Hepatocyte (in vitro differentiated cells): ENCODE data around the gene HEATR5A.
"Not testable (repeated sequence)": the region's sequence is repeated elsewhere in the genome, so short reads cannot be mapped to it uniquely, and the experiment has no call there.

Experiments
- EZH2phosphoT487 ChIP-seq: fragments of 200-600 bp; sonication (generic); IDR thresholded peaks from one replicate; pipeline ENCODE4 v1.6.1; 2018; ENCODE audit warnings: antibody characterized with exemption, mild to moderate bottlenecking, low read depth, moderate library complexity; ENCODE audit not compliant: unreplicated experiment, severe bottlenecking
- TF ChIP-seq, protein P1 (sequence below): fragments of 200-600 bp; sonication (generic); IDR thresholded peaks from 2 replicates; pipeline ENCODE4 v1.5.1; 2016; ENCODE audit warnings: antibody characterized with exemption, mild to moderate bottlenecking; ENCODE audit not compliant: poor library complexity

DNA sequence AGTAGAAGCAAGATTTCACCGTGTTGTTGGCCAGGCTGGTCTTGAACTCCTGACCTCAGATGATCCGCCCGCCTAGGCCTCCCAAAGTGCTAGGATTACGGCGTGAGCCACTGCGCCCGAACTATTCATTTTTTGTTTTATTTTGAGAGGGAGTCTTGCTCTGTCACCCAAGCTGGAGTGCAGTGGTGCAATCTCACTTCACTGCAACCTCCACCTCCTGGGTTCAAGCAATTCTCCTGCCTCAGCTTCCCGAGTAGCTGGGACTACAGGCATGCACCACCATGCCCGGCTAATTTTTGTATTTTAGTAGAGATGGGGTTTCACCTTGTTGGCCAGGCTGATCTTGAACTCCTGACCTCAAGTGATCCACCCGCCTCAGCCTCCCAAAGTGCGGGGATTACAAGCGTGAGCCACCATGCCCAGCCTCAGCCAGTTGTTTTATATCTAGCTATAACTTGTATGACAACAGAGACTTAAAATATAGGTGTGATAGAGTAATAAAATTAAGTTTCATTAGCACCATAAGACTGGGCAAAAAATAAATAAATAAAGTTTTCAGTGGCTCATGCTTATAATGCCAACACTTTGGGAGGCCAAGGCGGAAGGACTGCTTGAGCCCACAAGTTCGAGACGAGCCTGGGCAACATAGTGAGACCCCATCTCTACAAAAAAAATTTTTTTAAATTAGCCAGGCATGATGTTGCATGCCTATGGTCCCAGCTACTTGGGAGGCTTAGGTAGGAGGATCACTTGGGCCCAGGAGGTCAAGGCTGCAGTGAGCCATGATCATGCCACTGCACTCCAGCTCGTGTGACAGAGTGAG, 41.0 kb downstream of the HEATR5A start:
- TF ChIP-seq, protein P1, sequence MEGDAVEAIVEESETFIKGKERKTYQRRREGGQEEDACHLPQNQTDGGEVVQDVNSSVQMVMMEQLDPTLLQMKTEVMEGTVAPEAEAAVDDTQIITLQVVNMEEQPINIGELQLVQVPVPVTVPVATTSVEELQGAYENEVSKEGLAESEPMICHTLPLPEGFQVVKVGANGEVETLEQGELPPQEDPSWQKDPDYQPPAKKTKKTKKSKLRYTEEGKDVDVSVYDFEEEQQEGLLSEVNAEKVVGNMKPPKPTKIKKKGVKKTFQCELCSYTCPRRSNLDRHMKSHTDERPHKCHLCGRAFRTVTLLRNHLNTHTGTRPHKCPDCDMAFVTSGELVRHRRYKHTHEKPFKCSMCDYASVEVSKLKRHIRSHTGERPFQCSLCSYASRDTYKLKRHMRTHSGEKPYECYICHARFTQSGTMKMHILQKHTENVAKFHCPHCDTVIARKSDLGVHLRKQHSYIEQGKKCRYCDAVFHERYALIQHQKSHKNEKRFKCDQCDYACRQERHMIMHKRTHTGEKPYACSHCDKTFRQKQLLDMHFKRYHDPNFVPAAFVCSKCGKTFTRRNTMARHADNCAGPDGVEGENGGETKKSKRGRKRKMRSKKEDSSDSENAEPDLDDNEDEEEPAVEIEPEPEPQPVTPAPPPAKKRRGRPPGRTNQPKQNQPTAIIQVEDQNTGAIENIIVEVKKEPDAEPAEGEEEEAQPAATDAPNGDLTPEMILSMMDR = not testable (repeated sequence)
- not testable (repeated sequence) for TF ChIP-seq EZH2phosphoT487
